GM11168 (cell line): ENCODE measurements around the gene SEC24D.

Source experiments
- in situ Hi-C: fragments of 300-500 bp; cut with MboI; formaldehyde crosslinking; loops from one replicate; pipeline ENCODE4 v1.12.0; 2022; ENCODE audit warnings: low sequenced_read_pairs; ENCODE audit not compliant: unreplicated experiment

Gene SEC24D

GRCh38 chr4:118775405-118775804 is 60.5 kb downstream of the SEC24D start:
- in situ Hi-C loops: no loop called here

GRCh38 chr4:118774989-118775388 is 60.9 kb downstream of the SEC24D start:
- in situ Hi-C loops: no loop called here

- in situ Hi-C loops: no loop called here
These were observed 61.6 kb downstream of the SEC24D start for GRCh38 chr4:118774321-118774720.

- in situ Hi-C loops: no loop called here
These were observed 62.5 kb downstream of the SEC24D start for GRCh38 chr4:118773429-118773792.

GRCh38 chr4:118772767-118773428 is 63.0 kb downstream of the SEC24D start:
- in situ Hi-C loops: no loop called here

- in situ Hi-C loops: no loop called here
These were observed 63.7 kb downstream of the SEC24D start for GRCh38 chr4:118772081-118772766.

GRCh38 chr4:118770741-118771187 is 65.2 kb downstream of the SEC24D start:
- in situ Hi-C loops: no loop called here

- in situ Hi-C loops: no loop called here
These were observed 66.8 kb downstream of the SEC24D start for GRCh38 chr4:118769161-118769560.

GRCh38 chr4:118767109-118767508 is 68.8 kb downstream of the SEC24D start:
- in situ Hi-C loops: no loop called here

GRCh38 chr4:118765399-118765798 is 70.5 kb downstream of the SEC24D start:
- in situ Hi-C loops: no loop called here

- in situ Hi-C loops: no loop called here
These were observed 73.0 kb downstream of the SEC24D start for GRCh38 chr4:118762730-118763477.

- in situ Hi-C loops: no loop called here
These were observed 73.8 kb downstream of the SEC24D start for GRCh38 chr4:118762155-118762554.

- in situ Hi-C loops: no loop called here
These were observed 74.4 kb downstream of the SEC24D start for GRCh38 chr4:118761397-118762016.

- in situ Hi-C loops: no loop called here
These were observed 75.4 kb downstream of the SEC24D start for GRCh38 chr4:118760493-118760892.

- in situ Hi-C loops: no loop called here
These were observed 75.8 kb downstream of the SEC24D start for GRCh38 chr4:118760092-118760491.

GRCh38 chr4:118759481-118759880 is 76.4 kb downstream of the SEC24D start:
- in situ Hi-C loops: no loop called here

GRCh38 chr4:118758293-118758692 is 77.6 kb downstream of the SEC24D start:
- in situ Hi-C loops: no loop called here

- in situ Hi-C loops: no loop called here
These were observed 78.1 kb downstream of the SEC24D start for GRCh38 chr4:118757761-118758251.

GRCh38 chr4:118756958-118757357 is 79.0 kb downstream of the SEC24D start:
- in situ Hi-C loops: no loop called here

- in situ Hi-C loops: no loop called here
These were observed 79.5 kb downstream of the SEC24D start for GRCh38 chr4:118756429-118756828.
